CD14-positive monocyte (primary cell): ENCODE results near the gene MYO7A. TPM values are rescaled to one million over a fixed set of nuclear protein-coding genes. Genes with fewer than 3 reads are reported as not detected.

Experiments used
- DNase-seq, 3 donors: peaks; one replicate each; pipeline ENCODE4 v3.0.0-alpha.2; 2011 to 2022
- H2AFZ ChIP-seq: 2 replicates; pipeline ENCODE4 v1.6.0; 2012; ENCODE audit warnings: mild to moderate bottlenecking, low read depth, low read length, inconsistent platforms; ENCODE audit not compliant: insufficient read depth, poor library complexity, severe bottlenecking
- H3K27ac ChIP-seq, 2 donors: 1 replicate in 1 of 2; 2 replicates in 1 of 2; pipeline ENCODE4 v1.5.1; 2012 to 2013; ENCODE audit warnings: low read length in 2 of 2, control low read depth in 1 of 2, inconsistent platforms in 1 of 2, low read depth in 1 of 2, mild to moderate bottlenecking in 1 of 2
- H3K27me3 ChIP-seq, 2 donors: one replicate each; pipeline versions ENCODE4 v1.6.0 to v1.6.1; 2011 to 2013; ENCODE audit warnings: low read length in 2 of 2; ENCODE audit not compliant: control insufficient read depth in 2 of 2, insufficient read depth in 2 of 2
- H3K36me3 ChIP-seq, 2 donors: replicated peaks in 1 of 2; 1 replicate in 1 of 2; 2 replicates in 1 of 2; pipeline versions ENCODE4 v1.5.1 to v1.6.1; 2012 to 2013; ENCODE audit warnings: low read length in 2 of 2, control low read depth in 1 of 2, inconsistent platforms in 1 of 2, mild to moderate bottlenecking in 1 of 2; ENCODE audit not compliant: insufficient read depth in 2 of 2, control insufficient read depth in 1 of 2
- H3K4me1 ChIP-seq, 2 donors: 1 replicate in 1 of 2; 2 replicates in 1 of 2; pipeline versions ENCODE4 v1.5.1 to v1.6.1; 2012 to 2013; ENCODE audit warnings: low read length in 2 of 2, control low read depth in 1 of 2, inconsistent platforms in 1 of 2, mild to moderate bottlenecking in 1 of 2, moderate library complexity in 1 of 2; ENCODE audit not compliant: insufficient read depth in 2 of 2, control insufficient read depth in 1 of 2
- H3K4me2 ChIP-seq: replicated peaks from 2 replicates; pipeline ENCODE3; 2012; ENCODE audit warnings: low read length, moderate library complexity, mild to moderate bottlenecking; ENCODE audit not compliant: poor library complexity, severe bottlenecking; ENCODE audit errors: extremely low read depth
- H3K4me3 ChIP-seq, 3 experiments: fragments of 200-600 bp in 1 of 3; sonication (generic) in 1 of 3; replicated peaks in 1 of 3; 1 replicate in 2 of 3; 2 replicates in 1 of 3; pipeline ENCODE4 v1.5.1; 2011 to 2013; ENCODE audit warnings: low read length in 3 of 3, mild to moderate bottlenecking in 3 of 3, control low read depth in 2 of 3, low read depth in 2 of 3, inconsistent platforms in 1 of 3, moderate library complexity in 1 of 3
- H3K79me2 ChIP-seq: 2 replicates; pipeline ENCODE4 v1.6.0; 2012; ENCODE audit warnings: mild to moderate bottlenecking, control low read depth, inconsistent platforms, low read length, moderate library complexity; ENCODE audit not compliant: insufficient read depth
- H3K9ac ChIP-seq: 2 replicates; pipeline ENCODE4 v1.6.0; 2017; ENCODE audit warnings: low read length, mild to moderate bottlenecking; ENCODE audit not compliant: insufficient read depth, poor library complexity, severe bottlenecking
- H3K9me3 ChIP-seq, 2 donors: replicated peaks in 1 of 2; 1 replicate in 1 of 2; 2 replicates in 1 of 2; pipeline versions ENCODE4 v1.5.1 to v1.6.1; 2012 to 2013; ENCODE audit warnings: low read length in 2 of 2, control low read depth in 1 of 2; ENCODE audit not compliant: control insufficient read depth in 1 of 2, insufficient read depth in 1 of 2
- H4K20me1 ChIP-seq: 2 replicates; pipeline ENCODE4 v1.6.0; 2012; ENCODE audit warnings: mild to moderate bottlenecking, low read length, control low read depth, moderate library complexity; ENCODE audit not compliant: insufficient read depth
- H3K27ac Mint-ChIP-seq, 7 donors: one replicate each; pipeline ENCODE4 v1.8.0; 2020; ENCODE audit warnings: mild to moderate bottlenecking in 7 of 7, mixed read lengths in 7 of 7, moderate library complexity in 6 of 7, inconsistent platforms in 2 of 7
- H3K27me3 Mint-ChIP-seq, 3 donors: one replicate each; pipeline ENCODE4 v1.8.0; 2021 to 2022; ENCODE audit warnings: low read depth in 3 of 3, mild to moderate bottlenecking in 3 of 3, mixed read lengths in 3 of 3, moderate library complexity in 3 of 3, inconsistent platforms in 1 of 3
- H3K36me3 Mint-ChIP-seq, 2 donors: one replicate each; pipeline ENCODE4 v1.8.0; 2020; ENCODE audit warnings: mixed read lengths in 2 of 2, inconsistent platforms in 1 of 2, mild to moderate bottlenecking in 1 of 2
- H3K4me1 Mint-ChIP-seq: one replicate; pipeline ENCODE4 v1.8.0; 2020; ENCODE audit warnings: mild to moderate bottlenecking, mixed read lengths
- H3K4me3 Mint-ChIP-seq, 2 donors: one replicate each; pipeline ENCODE4 v1.8.0; 2020; ENCODE audit warnings: mild to moderate bottlenecking in 2 of 2, mixed read lengths in 2 of 2, moderate library complexity in 1 of 2
- H3K9me3 Mint-ChIP-seq, 7 donors: one replicate each; pipeline ENCODE4 v1.8.0; 2020 to 2022; ENCODE audit warnings: mixed read lengths in 7 of 7, mild to moderate bottlenecking in 6 of 7, moderate library complexity in 6 of 7, inconsistent platforms in 2 of 7
- CTCF ChIP-seq: fragments of 200-600 bp; IDR thresholded peaks from one replicate; pipeline ENCODE4 v1.8.0; 2022; ENCODE audit warnings: antibody characterized with exemption, mild to moderate bottlenecking
- WGBS: methylation state at CpG from one replicate; pipeline ENCODE4 v1.1.5; 2013; ENCODE audit warnings: missing lambda C conversion rate; ENCODE audit not compliant: insufficient coverage; 5-methylcytosine and 5-hydroxymethylcytosine counted together
- intact Hi-C, 2 donors: fragments of 100-400 bp; cut with micrococcal nuclease; formaldehyde crosslinking; loops; one replicate each; pipeline versions ENCODE4 v1.15.0 to v1.15.1; 2023
- polyA plus RNA-seq, 3 donors: library from polyadenylated mRNA; depleted of rRNA in 1 of 3; unstranded in 2 of 3; stranded (reverse) in 1 of 3; fragments of 300-500 nt in 2 of 3; fragments of >200 nt in 1 of 3; fragmentation: Illumina TruSeq in 2 of 3; gene quantifications; 1 replicate in 2 of 3; 2 replicates in 1 of 3; pipeline ENCODE4 v1.2.3, GENCODE V29; 2012 to 2021

Gene MYO7A
- polyA plus RNA-seq, 3 donors = 3.5 to 7.8 (median 3.6) TPM

- no peaks in the 10 kb centered on the region for H3K9me3 Mint-ChIP-seq
- H3K36me3 ChIP-seq = no peaks in the 10 kb centered on the region
These were observed 21.8 kb downstream of the MYO7A start for GRCh38 chr11:77149716-77150392.

GRCh38 chr11:77150836-77151235, 22.8 kb downstream of the MYO7A start:
- Histone ChIP-seq H3K27me3 (peaks cover 0 to 13% of the 10 kb centered on the region in 2 donors), H3K4me3 (no peak overlapping the region), H2AFZ (no peak overlapping the region), H3K4me2 (no peak overlapping the region), H3K9me3 (no peaks in the 10 kb centered on the region), H3K9ac (no peak overlapping the region), H3K4me1 (peaks cover 5 to 7% of the 10 kb centered on the region in 2 donors), H4K20me1 (no peaks in the 10 kb centered on the region), H3K36me3 (no peaks in the 10 kb centered on the region), H3K79me2 (no peaks in the 10 kb centered on the region), H3K27ac (no peak overlapping the region)
- TF ChIP-seq CTCF = no peak
- DNase-seq = no peak
- Mint-ChIP-seq H3K4me3 (peak overlapping the region in 1 of 2 donors; percentile 28), H3K36me3 (peaks cover 0 to 1% of the 10 kb centered on the region in 2 donors), H3K4me1 (peaks cover 23% of the 10 kb centered on the region), H3K27ac (no peak overlapping the region), H3K9me3 (no peaks in the 10 kb centered on the region), H3K27me3 (peaks cover 18 to 57% (median 26%) of the 10 kb centered on the region in 3 donors)
- WGBS = over 99% methylated on average over 10 of the region's 10 CpGs
- intact Hi-C loops = no loop called here

More at GRCh38 chr11:77149716-77150392, 21.8 kb downstream of the MYO7A start:
- no peak for DNase-seq
- intact Hi-C loops = no loop called here
- Mint-ChIP-seq H3K27ac (no peak overlapping the region), H3K4me3 (no peak overlapping the region), H3K27me3 (peaks cover 18 to 55% (median 26%) of the 10 kb centered on the region in 3 donors), H3K4me1 (peaks cover 23% of the 10 kb centered on the region), H3K36me3 (peaks cover 0 to 1% of the 10 kb centered on the region in 2 donors)
- Histone ChIP-seq H3K4me2 (no peak overlapping the region), H3K9me3 (no peaks in the 10 kb centered on the region), H3K4me3 (no peak overlapping the region), H3K27me3 (peaks cover 0 to 15% of the 10 kb centered on the region in 2 donors), H4K20me1 (no peaks in the 10 kb centered on the region), H3K27ac (no peak overlapping the region), H3K9ac (no peak overlapping the region), H2AFZ (no peak overlapping the region), H3K4me1 (peaks cover 5 to 7% of the 10 kb centered on the region in 2 donors), H3K79me2 (no peaks in the 10 kb centered on the region)
- TF ChIP-seq CTCF = no peak
- WGBS = 89% methylated on average over 11 of the region's 12 CpGs
